SJSA1 (cell line): ENCODE measurements around the gene FGF18. TPM values are rescaled to one million over a fixed set of nuclear protein-coding genes. Genes with fewer than 3 reads are reported as not detected.
"Not testable (repeated sequence)": the region's sequence is repeated elsewhere in the genome, so short reads cannot be mapped to it uniquely, and the experiment has no call there.

Experiments
- DNase-seq, 2 experiments: peaks; one replicate each; pipeline ENCODE4 v3.0.0-alpha.2; 2015 to 2020; ENCODE audit warnings: low spot score in 2 of 2, low read depth in 1 of 2
- H3K27ac ChIP-seq: fragments of 250-450 bp; sonication (Bioruptor Pico); 2 replicates; pipeline ENCODE4 v1.5.1; 2020; ENCODE audit warnings: mild to moderate bottlenecking, moderate library complexity
- H3K27me3 ChIP-seq: fragments of 250-450 bp; sonication (Bioruptor Pico); replicated peaks from 2 replicates; pipeline ENCODE4 v1.5.1; 2020; ENCODE audit warnings: mild to moderate bottlenecking, moderate library complexity
- H3K36me3 ChIP-seq: fragments of 250-450 bp; sonication (Bioruptor Pico); 2 replicates; pipeline ENCODE4 v1.5.1; 2020; ENCODE audit warnings: mild to moderate bottlenecking
- H3K4me1 ChIP-seq: fragments of 250-450 bp; sonication (Bioruptor Pico); replicated peaks from 2 replicates; pipeline ENCODE4 v1.6.1; 2021; ENCODE audit warnings: mild to moderate bottlenecking
- H3K4me3 ChIP-seq: fragments of 250-450 bp; sonication (Bioruptor Pico); 2 replicates; pipeline ENCODE4 v1.5.1; 2020; ENCODE audit warnings: mild to moderate bottlenecking
- H3K9me3 ChIP-seq: fragments of 250-450 bp; sonication (Bioruptor Pico); replicated peaks from 2 replicates; pipeline ENCODE4 v1.5.1; 2020; ENCODE audit warnings: mild to moderate bottlenecking
- total RNA-seq: library from RNA; depleted of rRNA; stranded (reverse); fragments of >200 nt; shearing (Covaris generic); gene quantifications from 2 replicates; pipeline ENCODE4 v1.2.3, GENCODE V29; 2014

Gene FGF18
- total RNA-seq, 1 experiment from 2014 or later, result 0.21 TPM

DNA sequence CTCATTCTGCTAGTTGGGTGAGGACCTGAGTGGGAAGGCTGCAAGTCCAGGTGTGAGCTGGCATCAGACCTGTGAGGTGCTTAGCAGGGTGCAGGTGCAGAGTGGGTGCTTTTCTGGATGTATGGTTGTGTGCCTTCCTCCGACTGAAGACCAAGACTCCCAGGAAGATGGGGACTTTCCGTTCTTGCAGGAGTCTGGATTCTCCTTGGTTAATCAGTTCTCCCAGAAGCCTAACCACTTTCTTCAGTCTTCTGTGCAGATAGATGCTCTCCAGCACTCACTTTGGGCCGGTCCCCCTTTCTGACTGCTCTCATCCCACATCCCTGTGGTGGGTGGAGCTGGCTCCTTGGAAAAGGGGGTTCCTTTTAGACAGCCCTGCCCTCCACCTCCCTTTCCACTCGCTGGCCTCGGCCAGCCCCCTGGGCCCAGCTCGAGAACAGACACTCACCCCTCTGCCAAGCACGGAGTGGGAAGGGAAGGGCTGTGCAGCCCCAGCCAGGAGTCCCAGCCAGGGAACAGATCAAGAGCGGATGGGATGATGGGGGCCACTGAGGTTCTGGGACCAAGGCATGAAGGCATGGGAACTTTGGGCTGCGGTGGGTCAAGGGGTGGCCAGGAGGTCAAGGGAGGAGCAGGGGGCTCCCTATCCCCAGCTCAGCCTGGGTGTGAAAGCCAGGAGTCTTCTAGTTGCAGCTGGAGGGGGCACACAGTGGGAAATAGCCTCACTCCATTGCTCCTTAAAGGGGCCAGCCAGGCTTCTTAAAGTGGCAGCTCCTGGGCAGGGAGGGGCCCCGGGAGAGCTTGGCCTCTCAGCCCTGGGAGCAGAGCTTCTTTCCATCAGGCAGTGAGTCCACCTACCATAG is 62.4 kb downstream of the FGF18 start:
- no peaks in the 10 kb centered on the region for H3K27me3 ChIP-seq
- H3K9me3 ChIP-seq, result no peaks in the 10 kb centered on the region
- DNase-seq, result no peak
- no peak overlapping the region for H3K27ac ChIP-seq
- no peaks in the 10 kb centered on the region for H3K36me3 ChIP-seq
- no peaks in the 10 kb centered on the region for H3K4me1 ChIP-seq
- no peak overlapping the region for H3K4me3 ChIP-seq

DNA sequence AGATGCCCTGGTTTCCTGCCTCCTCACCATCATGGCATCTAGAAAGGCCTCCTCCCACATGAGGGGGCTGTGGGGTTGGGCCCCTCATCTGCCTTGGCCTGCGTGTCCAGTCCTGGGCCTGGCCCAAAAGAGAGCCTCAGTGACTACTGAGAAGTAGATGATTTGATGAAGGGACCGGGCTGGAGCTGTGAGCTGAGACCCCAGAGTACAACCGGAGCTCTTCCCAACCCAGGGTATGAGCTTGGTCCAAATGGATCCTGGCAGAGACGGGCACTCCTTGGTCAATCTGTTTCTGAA is 62.9 kb downstream of the FGF18 start:
- Histone ChIP-seq H3K27me3 (no peaks in the 10 kb centered on the region), H3K4me1 (no peaks in the 10 kb centered on the region), H3K9me3 (no peaks in the 10 kb centered on the region), H3K36me3 (no peaks in the 10 kb centered on the region), H3K4me3 (no peak overlapping the region), H3K27ac (no peak overlapping the region)
- DNase-seq, result no peak

DNA sequence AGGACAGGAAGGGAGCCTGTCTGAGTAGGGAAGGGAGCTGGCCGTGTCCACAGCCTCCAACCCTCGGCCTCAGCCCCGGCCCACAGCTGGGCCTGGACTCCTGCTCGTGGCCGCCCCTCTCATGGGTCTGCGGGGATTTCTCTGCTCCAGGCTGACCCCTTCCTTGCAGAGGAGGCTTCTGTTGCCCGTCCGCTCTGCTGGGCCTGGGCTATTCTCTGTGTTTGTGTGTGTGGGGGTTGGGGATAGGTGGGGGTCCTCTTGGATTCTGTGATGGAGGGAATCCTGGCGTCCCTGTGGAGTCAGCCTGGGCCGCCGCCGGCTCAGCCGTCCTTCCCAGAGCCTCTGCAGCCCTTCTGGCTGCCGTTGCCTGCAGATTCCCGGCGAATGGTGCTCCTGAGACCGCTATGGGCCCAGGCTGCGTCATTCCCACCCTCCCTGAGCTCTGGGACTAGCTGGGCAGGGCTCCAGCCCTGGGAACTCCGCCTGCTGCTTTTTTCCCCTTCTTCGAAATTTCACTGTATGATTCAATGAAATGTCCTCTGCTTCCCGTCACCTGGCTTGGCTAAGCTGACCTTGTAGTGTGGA is 64.2 kb downstream of the FGF18 start:
- Histone ChIP-seq H3K36me3 (no peaks in the 10 kb centered on the region), H3K4me1 (no peaks in the 10 kb centered on the region), H3K9me3 (no peaks in the 10 kb centered on the region), H3K27me3 (no peaks in the 10 kb centered on the region), H3K27ac (no peak overlapping the region), H3K4me3 (no peak overlapping the region)
- DNase-seq, result no peak

DNA sequence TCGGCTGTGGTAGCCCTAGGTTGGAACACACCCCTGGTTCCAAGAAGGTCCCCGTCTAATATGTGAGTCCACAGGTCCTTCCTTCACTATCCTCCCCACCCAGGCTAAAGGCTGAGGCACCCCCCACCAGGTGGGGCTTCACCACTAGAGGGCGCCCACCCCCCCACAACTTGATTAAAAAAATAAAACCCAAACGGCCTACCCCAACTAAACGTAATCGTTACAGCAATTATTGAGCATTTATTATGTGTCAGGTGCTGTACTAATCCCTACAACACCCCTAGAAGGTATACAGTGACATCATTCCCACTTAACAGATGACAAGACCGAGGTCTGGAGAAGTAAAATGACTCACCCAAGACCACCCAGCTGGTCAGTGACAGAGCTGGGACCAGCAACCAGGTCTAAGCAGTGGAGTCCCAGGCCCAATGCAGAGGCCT is 65.0 kb downstream of the FGF18 start:
- DNase-seq, result peak in 1 of 2 experiments; percentile 46
- no peaks in the 10 kb centered on the region for H3K9me3 ChIP-seq
- no peak overlapping the region for H3K4me3 ChIP-seq
- H3K27ac ChIP-seq, result no peak overlapping the region
- no peaks in the 10 kb centered on the region for H3K27me3 ChIP-seq
- H3K36me3 ChIP-seq, result no peaks in the 10 kb centered on the region
- H3K4me1 ChIP-seq, result no peaks in the 10 kb centered on the region

DNA sequence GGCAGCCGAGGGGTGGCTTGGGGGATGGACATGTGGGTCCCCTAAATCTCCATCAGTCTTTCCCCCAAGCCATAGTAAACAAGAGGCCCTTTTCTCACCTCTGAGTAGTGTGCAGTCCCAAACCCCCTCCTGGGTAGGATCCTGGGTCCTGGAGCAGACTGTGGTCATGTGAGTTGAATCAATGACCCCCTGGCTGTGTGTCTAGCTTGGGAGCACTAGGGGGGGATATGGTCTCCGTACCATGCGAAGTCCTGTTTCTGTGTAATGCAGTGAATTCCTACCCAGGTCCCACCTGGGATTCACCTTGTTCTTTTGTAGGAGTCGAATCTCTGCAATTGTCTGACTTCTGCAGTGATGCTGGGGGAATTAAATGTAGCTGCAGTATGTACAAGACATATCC is 66.2 kb downstream of the FGF18 start:
- Histone ChIP-seq H3K36me3 (no peaks in the 10 kb centered on the region), H3K4me3 (no peak overlapping the region), H3K27me3 (no peaks in the 10 kb centered on the region), H3K4me1 (no peaks in the 10 kb centered on the region), H3K9me3 (no peaks in the 10 kb centered on the region), H3K27ac (no peak overlapping the region)
- DNase-seq, result no peak

DNA sequence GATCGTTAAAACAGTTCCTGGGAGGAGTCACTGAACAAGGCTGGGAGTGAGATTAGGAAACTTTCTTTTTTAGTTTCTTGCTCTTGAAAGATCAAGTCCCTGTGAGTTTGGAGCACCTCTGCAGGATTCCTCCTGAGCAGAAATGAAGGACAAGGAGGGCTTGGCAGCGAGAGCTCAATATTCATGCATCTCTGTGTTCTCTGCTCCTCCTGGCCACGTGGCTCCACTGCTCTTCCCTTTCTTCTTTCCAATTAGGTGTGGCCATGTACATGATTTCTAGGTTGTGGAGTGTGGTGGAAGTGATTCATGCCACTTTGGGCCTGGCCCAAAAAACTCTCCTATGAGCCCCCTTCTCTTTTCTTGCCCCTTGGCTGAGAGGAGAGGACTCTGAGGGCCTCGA is 67.2 kb downstream of the FGF18 start:
- Histone ChIP-seq H3K4me3 (no peak overlapping the region), H3K9me3 (no peaks in the 10 kb centered on the region), H3K4me1 (no peaks in the 10 kb centered on the region), H3K36me3 (no peaks in the 10 kb centered on the region), H3K27me3 (no peaks in the 10 kb centered on the region), H3K27ac (no peak overlapping the region)
- no peak for DNase-seq

DNA sequence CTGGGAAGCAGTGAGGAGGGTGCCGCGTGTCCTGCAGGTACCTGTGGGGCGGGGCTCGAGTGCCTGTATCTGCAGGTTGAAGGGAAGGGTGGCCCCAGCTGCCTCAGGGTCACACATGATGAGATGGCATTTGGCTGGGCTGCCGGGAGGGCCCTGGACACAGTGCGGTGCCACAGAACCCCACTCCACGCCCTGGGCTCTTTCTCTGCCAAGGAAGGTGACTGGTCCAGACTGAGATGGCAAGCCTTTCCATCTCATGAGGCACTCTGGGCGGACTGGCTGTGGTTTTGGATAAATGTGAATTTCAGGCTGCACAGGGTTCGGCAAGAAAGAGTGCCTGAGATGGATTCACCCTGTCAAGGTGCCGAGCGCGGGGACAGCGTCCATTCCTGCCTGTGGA is 69.4 kb downstream of the FGF18 start:
- no peak overlapping the region for H3K4me3 ChIP-seq
- peaks cover 11% of the 10 kb centered on the region for H3K4me1 ChIP-seq
- H3K9me3 ChIP-seq, result no peaks in the 10 kb centered on the region
- no peak for DNase-seq
- no peak overlapping the region for H3K27ac ChIP-seq
- H3K27me3 ChIP-seq, result no peaks in the 10 kb centered on the region
- no peaks in the 10 kb centered on the region for H3K36me3 ChIP-seq

DNA sequence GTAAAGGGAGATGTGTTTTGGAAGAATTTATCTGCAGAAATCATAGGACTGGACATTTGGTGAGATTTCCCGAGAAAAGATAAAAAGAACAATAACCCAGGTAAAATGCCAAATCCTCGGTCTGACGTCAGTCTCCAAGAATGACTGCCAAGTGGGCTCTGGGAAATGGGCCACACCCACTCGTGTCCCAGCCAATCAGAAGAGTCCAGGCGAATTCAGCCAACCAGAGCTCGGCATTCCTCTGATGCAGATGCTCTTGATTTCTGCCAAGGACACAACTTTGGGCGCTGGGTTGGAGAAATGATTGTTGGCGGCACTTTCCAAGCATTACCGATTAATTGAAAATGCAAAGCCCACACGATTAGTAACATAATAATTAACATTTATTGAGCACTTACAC is 73.3 kb downstream of the FGF18 start:
- Histone ChIP-seq H3K4me3 (no peak overlapping the region), H3K9me3 (no peaks in the 10 kb centered on the region), H3K36me3 (no peaks in the 10 kb centered on the region), H3K27ac (no peak overlapping the region), H3K27me3 (no peaks in the 10 kb centered on the region), H3K4me1 (peaks cover 32% of the 10 kb centered on the region)
- no peak for DNase-seq

DNA sequence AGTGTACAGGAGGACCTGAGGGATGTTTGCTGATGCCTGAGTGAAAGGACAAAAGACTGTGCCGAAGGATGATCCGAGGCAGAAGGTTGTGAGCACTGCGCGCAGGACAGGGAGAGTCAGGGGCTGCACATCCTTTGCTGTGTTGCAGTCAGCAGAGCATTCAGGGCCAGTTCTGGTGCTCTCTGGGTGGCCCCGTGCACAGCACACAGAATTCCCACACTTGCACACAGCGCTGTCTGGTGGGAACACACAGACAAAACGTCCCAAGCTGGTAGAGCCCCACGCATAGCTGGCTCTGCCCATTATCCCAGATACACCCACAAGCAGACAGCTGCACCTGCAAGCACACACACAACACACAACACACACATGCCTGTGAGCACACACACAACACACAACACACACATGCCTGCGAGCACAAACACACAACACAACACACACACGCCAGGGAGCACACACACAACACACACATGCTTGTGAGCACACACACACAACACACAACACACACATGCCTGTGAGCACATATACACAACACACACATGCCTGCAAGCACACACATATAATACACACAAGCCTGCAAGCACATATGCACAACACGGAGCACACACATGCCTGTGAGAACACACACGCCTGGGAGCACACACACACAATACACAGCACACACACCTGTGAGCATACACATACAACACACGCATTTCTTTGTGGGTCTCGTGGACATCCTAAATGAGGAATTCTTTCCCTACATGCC is 74.4 kb downstream of the FGF18 start:
- H3K27me3 ChIP-seq, result no peaks in the 10 kb centered on the region
- H3K27ac ChIP-seq, result peak overlapping the region; percentile 83
- no peaks in the 10 kb centered on the region for H3K36me3 ChIP-seq
- H3K4me3 ChIP-seq, result no peak overlapping the region
- peaks cover 32% of the 10 kb centered on the region for H3K4me1 ChIP-seq
- no peaks in the 10 kb centered on the region for H3K9me3 ChIP-seq
- DNase-seq, result peak in 1 of 2 experiments; percentile 28

DNA sequence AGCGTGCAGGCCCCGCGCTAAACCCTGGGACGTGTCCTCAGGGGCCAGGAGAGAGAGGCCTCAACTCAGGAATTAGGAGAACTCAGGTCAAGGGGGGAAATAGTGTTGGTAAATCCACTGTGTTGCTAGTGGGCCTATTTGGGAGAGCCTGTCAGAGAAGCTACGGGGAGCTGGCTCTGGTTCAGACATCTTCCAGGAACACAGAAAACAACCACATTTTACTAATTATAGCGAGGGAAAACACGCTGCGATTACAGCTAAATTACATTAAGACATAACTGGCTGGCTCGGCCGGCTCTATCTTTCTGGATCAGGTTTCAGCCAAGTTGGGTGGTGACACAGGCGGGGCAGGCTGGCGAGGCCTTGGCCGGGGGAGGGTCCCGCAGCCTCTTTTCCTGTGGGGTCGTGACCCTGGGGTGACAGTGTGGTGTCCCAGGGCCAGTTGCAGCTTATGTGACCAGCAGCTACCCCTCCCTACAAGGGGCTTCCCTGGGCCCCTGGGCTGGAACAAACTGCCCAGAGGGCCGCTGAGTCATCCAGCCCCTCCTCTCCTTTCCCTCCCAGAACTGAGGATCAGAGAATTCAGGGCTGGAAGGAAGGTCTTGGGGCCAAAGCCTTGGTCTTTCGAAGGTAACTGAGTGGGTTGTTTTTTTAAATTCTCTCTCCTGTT is 75.1 kb downstream of the FGF18 start:
- no peaks in the 10 kb centered on the region for H3K36me3 ChIP-seq
- H3K9me3 ChIP-seq, result no peaks in the 10 kb centered on the region
- H3K4me1 ChIP-seq, result peaks cover 32% of the 10 kb centered on the region
- H3K27me3 ChIP-seq, result no peaks in the 10 kb centered on the region
- peak overlapping the region; percentile 83 for H3K27ac ChIP-seq
- peak; percentile 82 to 93 for DNase-seq
- no peak overlapping the region for H3K4me3 ChIP-seq

DNA sequence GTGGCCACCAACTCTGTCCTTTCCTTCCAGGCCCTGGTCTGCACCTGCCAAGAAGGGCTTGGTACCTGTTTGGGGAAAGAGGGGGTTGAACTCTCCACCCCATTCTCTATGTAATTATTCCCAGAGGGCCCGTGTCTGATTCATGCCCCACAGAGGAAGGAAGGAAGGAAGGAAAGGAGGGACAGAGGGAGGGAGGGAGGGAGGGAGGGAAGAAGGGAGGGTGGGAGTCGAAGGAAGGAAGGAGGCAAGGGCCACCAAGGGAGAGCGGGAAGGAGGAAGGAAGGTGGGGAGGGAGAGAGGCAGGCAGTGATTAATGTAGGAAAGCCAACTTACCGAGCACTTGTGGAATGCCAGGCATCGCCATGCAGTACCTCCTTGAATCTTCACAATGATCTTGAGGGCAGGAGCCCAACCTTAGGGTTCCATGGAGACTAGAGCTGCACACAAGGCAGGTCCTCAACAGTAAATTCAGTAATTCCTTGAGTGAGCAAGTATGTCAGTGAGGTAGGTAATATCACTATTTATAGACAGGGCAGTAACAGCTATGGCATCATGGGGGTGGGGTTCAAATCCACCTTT is 75.8 kb downstream of the FGF18 start:
- Histone ChIP-seq H3K4me1 (peaks cover 32% of the 10 kb centered on the region), H3K4me3 (no peak overlapping the region), H3K36me3 (no peaks in the 10 kb centered on the region), H3K9me3 (no peaks in the 10 kb centered on the region), H3K27ac (peak overlapping the region; percentile 83), H3K27me3 (no peaks in the 10 kb centered on the region)
- DNase-seq, result peak in 1 of 2 experiments; percentile 76

DNA sequence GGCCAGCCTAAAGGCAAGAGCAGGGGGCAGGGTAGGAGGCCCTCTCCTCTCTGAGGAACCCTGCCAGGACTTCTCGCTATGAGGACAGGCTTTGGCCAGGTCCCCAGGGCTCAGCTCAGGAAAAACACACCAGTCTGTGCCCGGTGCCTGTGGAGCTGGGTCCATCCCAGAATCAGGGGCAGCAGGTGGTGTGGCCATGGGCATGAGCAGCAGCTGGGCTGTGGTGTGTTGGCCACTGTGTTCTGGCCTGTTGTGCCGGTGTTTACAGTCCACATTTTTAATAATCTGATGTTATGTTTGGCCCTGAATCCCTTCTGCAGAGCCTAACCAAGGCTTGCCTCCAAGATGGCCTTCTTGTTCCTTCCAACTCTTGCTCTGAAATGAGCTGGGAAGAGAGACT is 77.0 kb downstream of the FGF18 start:
- Histone ChIP-seq H3K36me3 (no peaks in the 10 kb centered on the region), H3K9me3 (no peaks in the 10 kb centered on the region), H3K27me3 (no peaks in the 10 kb centered on the region), H3K27ac (no peak overlapping the region), H3K4me1 (peaks cover 32% of the 10 kb centered on the region), H3K4me3 (no peak overlapping the region)
- no peak for DNase-seq

DNA sequence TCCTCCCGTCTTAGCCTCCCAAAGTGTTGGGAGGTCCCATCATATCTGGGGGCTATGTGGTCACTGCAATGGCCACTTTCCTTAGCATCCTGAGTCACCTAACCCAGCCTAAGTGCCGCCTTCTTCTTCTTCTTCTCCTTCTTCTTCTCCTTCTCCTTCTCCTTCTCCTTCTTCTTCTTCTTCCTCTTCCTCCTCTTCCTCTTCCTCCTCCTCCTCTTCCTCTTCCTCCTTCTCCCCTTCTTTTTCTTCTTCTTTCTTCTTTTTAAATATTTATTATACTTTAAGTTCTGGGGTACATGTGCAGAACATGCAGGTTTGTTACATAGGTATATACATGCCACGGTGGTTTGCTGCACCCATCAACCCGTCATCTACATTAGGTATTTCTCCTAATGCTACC is 78.0 kb downstream of the FGF18 start:
- H3K27ac ChIP-seq, H3K9me3 ChIP-seq, DNase-seq, H3K27me3 ChIP-seq, H3K36me3 ChIP-seq, H3K4me3 ChIP-seq: not testable (repeated sequence)
- H3K4me1 ChIP-seq, result peaks cover 32% of the 10 kb centered on the region
